ENCODE results near the gene TMEM161A.

GRCh38 chr19:19079571-19079970 is 58.7 kb downstream of the TMEM161A start:
- TF ChIP-seq EP300 (IDR thresholded peaks at IDR 0.05; ENCODE audit: low read depth) (no peak), POLR2AphosphoS5 (IDR thresholded peaks at IDR 0.05) (no peak)
- TF ChIP-seq, protein P1, sequence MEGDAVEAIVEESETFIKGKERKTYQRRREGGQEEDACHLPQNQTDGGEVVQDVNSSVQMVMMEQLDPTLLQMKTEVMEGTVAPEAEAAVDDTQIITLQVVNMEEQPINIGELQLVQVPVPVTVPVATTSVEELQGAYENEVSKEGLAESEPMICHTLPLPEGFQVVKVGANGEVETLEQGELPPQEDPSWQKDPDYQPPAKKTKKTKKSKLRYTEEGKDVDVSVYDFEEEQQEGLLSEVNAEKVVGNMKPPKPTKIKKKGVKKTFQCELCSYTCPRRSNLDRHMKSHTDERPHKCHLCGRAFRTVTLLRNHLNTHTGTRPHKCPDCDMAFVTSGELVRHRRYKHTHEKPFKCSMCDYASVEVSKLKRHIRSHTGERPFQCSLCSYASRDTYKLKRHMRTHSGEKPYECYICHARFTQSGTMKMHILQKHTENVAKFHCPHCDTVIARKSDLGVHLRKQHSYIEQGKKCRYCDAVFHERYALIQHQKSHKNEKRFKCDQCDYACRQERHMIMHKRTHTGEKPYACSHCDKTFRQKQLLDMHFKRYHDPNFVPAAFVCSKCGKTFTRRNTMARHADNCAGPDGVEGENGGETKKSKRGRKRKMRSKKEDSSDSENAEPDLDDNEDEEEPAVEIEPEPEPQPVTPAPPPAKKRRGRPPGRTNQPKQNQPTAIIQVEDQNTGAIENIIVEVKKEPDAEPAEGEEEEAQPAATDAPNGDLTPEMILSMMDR (IDR thresholded peaks at IDR 0.05): no peak
